HepG2 (cell line): ENCODE results near the gene CCDC148. TPM values are rescaled to one million over a fixed set of nuclear protein-coding genes. Genes with fewer than 3 reads are reported as not detected.

ENCODE experiments used
- ASH2L ChIP-seq: fragments of 300-600, 200-600 bp; sonication (generic); IDR thresholded peaks from 2 replicates; pipeline ENCODE4 v1.7.0; 2017; ENCODE audit warnings: low read depth, mild to moderate bottlenecking, moderate library complexity, mixed read lengths, low read length; ENCODE audit not compliant: insufficient read length
- CCDC6 ChIP-seq: sonication (generic); formaldehyde crosslinking; IDR thresholded peaks from 2 replicates; pipeline ENCODE4 v1.8.1; 2022; ENCODE audit warnings: mild to moderate bottlenecking, missing genetic modification reagents, moderate library complexity
- CENPT ChIP-seq: sonication (generic); formaldehyde crosslinking; IDR thresholded peaks from 2 replicates; pipeline ENCODE4 v1.8.0; 2022; ENCODE audit warnings: low read depth, mild to moderate bottlenecking, moderate library complexity, missing genetic modification reagents
- CREM ChIP-seq, 2 experiments: sonication (generic) in 1 of 2; formaldehyde crosslinking in 1 of 2; IDR thresholded peaks; 2 replicates each; pipeline versions ENCODE4 v1.4.0 to v1.6.1; 2016 to 2020; ENCODE audit warnings: antibody characterized with exemption in 1 of 2, mild to moderate bottlenecking in 1 of 2, missing genetic modification reagents in 1 of 2
- ELF1 ChIP-seq: sonication (generic); formaldehyde crosslinking; IDR thresholded peaks from 2 replicates; pipeline ENCODE4 v1.4.0; 2020; ENCODE audit warnings: missing genetic modification reagents
- GTF3A ChIP-seq: sonication (generic); formaldehyde crosslinking; conservative IDR thresholded peaks from 2 replicates; pipeline ENCODE4 v1.4.0; 2020; ENCODE audit warnings: mild to moderate bottlenecking, missing genetic modification reagents
- ISX ChIP-seq: sonication (generic); formaldehyde crosslinking; conservative IDR thresholded peaks from 2 replicates; pipeline ENCODE4 v1.5.0; 2020; ENCODE audit warnings: missing genetic modification reagents
- KDM5A ChIP-seq: fragments of 200-600 bp; sonication (generic); IDR thresholded peaks from 2 replicates; pipeline ENCODE4 v1.7.0; 2018; ENCODE audit warnings: antibody characterized with exemption, mild to moderate bottlenecking, low read length, borderline replicate concordance
- MAFF ChIP-seq: IDR thresholded peaks from 2 replicates; pipeline ENCODE4 v1.6.1; 2011; ENCODE audit warnings: low read depth, low read length, improper control_type of control experiment
- MBNL3 ChIP-seq: fragments of 250-450 bp; sonication (Bioruptor Pico); conservative IDR thresholded peaks from 2 replicates; pipeline ENCODE4 v1.8.0; 2022; ENCODE audit warnings: mild to moderate bottlenecking, inconsistent platforms
- MYC ChIP-seq: sonication (generic); formaldehyde crosslinking; IDR thresholded peaks from 2 replicates; pipeline ENCODE4 v1.9.0; 2021; ENCODE audit warnings: missing genetic modification reagents, borderline replicate concordance
- NRL ChIP-seq: sonication (generic); formaldehyde crosslinking; IDR thresholded peaks from 2 replicates; pipeline ENCODE4 v1.5.0; 2020; ENCODE audit warnings: missing genetic modification reagents, mild to moderate bottlenecking, moderate library complexity, borderline replicate concordance
- POLR2AphosphoS5 ChIP-seq: IDR thresholded peaks from 2 replicates; pipeline ENCODE4 v1.6.1; 2012; ENCODE audit warnings: low read depth, low read length
- POLR2G ChIP-seq: fragments of 200-400 bp; formaldehyde crosslinking; IDR thresholded peaks from 2 replicates; pipeline ENCODE4 v1.6.1; 2018; ENCODE audit warnings: mild to moderate bottlenecking, low read depth, low read length, moderate library complexity
- PRPF4 ChIP-seq: fragments of 200-400 bp; formaldehyde crosslinking; IDR thresholded peaks from 2 replicates; pipeline ENCODE4 v1.6.1; 2016; ENCODE audit warnings: low read length, low read depth; ENCODE audit not compliant: poor library complexity, severe bottlenecking
- ZBTB46 ChIP-seq: sonication (generic); formaldehyde crosslinking; IDR thresholded peaks from 2 replicates; pipeline ENCODE4 v1.4.0; 2020; ENCODE audit warnings: mild to moderate bottlenecking, missing genetic modification reagents, borderline replicate concordance
- ZFP36L2 ChIP-seq: sonication (generic); formaldehyde crosslinking; IDR thresholded peaks from 2 replicates; pipeline ENCODE4 v1.4.0; 2020; ENCODE audit warnings: missing genetic modification reagents
- ZNF292 ChIP-seq: sonication (generic); formaldehyde crosslinking; IDR thresholded peaks from 2 replicates; pipeline ENCODE4 v1.8.1; 2022; ENCODE audit warnings: mild to moderate bottlenecking, low read depth, missing genetic modification reagents, borderline replicate concordance
- ZNF343 ChIP-seq: sonication (generic); formaldehyde crosslinking; IDR thresholded peaks from 2 replicates; pipeline ENCODE4 v1.4.0; 2020; ENCODE audit warnings: mild to moderate bottlenecking, missing genetic modification reagents
- ZNF354B ChIP-seq: sonication (generic); formaldehyde crosslinking; IDR thresholded peaks from 2 replicates; pipeline ENCODE4 v1.8.0; 2022; ENCODE audit warnings: mild to moderate bottlenecking, missing genetic modification reagents
- ZNF441 ChIP-seq: sonication (generic); formaldehyde crosslinking; IDR thresholded peaks from 2 replicates; pipeline ENCODE4 v1.7.0; 2021; ENCODE audit warnings: missing genetic modification reagents, borderline replicate concordance
- ZNF552 ChIP-seq: sonication (generic); formaldehyde crosslinking; IDR thresholded peaks from 2 replicates; pipeline ENCODE4 v1.9.0; 2022; ENCODE audit warnings: missing genetic modification reagents, mild to moderate bottlenecking, borderline replicate concordance
- ZNF678 ChIP-seq: sonication (generic); formaldehyde crosslinking; IDR thresholded peaks from 2 replicates; pipeline ENCODE4 v1.4.0; 2020; ENCODE audit warnings: mild to moderate bottlenecking, missing genetic modification reagents
- ZSCAN9 ChIP-seq: IDR thresholded peaks from 2 replicates; pipeline ENCODE4 v1.6.1; 2016; ENCODE audit warnings: borderline replicate concordance
- polyA plus RNA-seq, 8 experiments: library from polyadenylated mRNA; depleted of rRNA in 3 of 8; stranded (reverse) in 7 of 8; unstranded in 1 of 8; fragments of >200 nt; fragmentation: Illumina TruSeq in 4 of 8; extraction: Trizol in 4 of 8; gene quantifications; 2 replicates each; pipeline versions ENCODE4 v1.2.1 to v1.2.3, GENCODE V29; 2011 to 2016; ENCODE audit warnings: low read depth in 4 of 8, missing spikeins in 1 of 8, mixed read lengths in 1 of 8; ENCODE audit not compliant: insufficient read depth in 1 of 8
- total RNA-seq, 5 experiments: library from RNA; depleted of rRNA; stranded (reverse); fragments of >200 nt; fragmentation: Illumina TruSeq; extraction: Trizol; gene quantifications; 2 replicates each; pipeline ENCODE4 v1.2.3, GENCODE V29; 2016; ENCODE audit warnings: low read depth in 1 of 5
- TF ChIP-seq, protein P1 (sequence below): sonication (generic); formaldehyde crosslinking; IDR thresholded peaks from 2 replicates; pipeline ENCODE4 v1.4.0; 2020; ENCODE audit warnings: missing genetic modification reagents
- TF ChIP-seq, protein P2 (sequence below): sonication (generic); formaldehyde crosslinking; IDR thresholded peaks from 2 replicates; pipeline ENCODE4 v1.8.1; 2023; ENCODE audit warnings: missing genetic modification reagents, inconsistent platforms, borderline replicate concordance

CCDC148 gene
- total and polyA plus RNA-seq, 2 of the 13 experiments (the other 11 are each of a cell fraction or from before 2014, with no cell fraction given): 0.30 to 0.49 TPM

GRCh38 chr2:158457826-158458616, 1.5 kb upstream of the CCDC148 start (continued):
- TF ChIP-seq CCDC6: peak; percentile 96
- peak; percentile 75; the same call in 1 of the 2 replicates for TF ChIP-seq CENPT (CRISPR knock-in tag)
- peak; percentile 79; the same call in 1 of the 2 replicates for TF ChIP-seq KDM5A
- TF ChIP-seq ZNF441 (CRISPR knock-in tag): peak; percentile 64
- TF ChIP-seq POLR2G: peak; percentile 86
- TF ChIP-seq, protein P1, sequence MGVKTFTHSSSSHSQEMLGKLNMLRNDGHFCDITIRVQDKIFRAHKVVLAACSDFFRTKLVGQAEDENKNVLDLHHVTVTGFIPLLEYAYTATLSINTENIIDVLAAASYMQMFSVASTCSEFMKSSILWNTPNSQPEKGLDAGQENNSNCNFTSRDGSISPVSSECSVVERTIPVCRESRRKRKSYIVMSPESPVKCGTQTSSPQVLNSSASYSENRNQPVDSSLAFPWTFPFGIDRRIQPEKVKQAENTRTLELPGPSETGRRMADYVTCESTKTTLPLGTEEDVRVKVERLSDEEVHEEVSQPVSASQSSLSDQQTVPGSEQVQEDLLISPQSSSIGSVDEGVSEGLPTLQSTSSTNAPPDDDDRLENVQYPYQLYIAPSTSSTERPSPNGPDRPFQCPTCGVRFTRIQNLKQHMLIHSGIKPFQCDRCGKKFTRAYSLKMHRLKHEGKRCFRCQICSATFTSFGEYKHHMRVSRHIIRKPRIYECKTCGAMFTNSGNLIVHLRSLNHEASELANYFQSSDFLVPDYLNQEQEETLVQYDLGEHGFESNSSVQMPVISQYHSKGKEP (CRISPR knock-in tag): 0 out of 2 replicates have a peak, but pooled peaks have one; percentile 72
- no peak for TF ChIP-seq ZNF354B (CRISPR knock-in tag)
- TF ChIP-seq ZSCAN9: peak; percentile 98
- TF ChIP-seq MYC (CRISPR knock-in tag): peak; percentile 95
- no peak; the same call in 1 of the 2 replicates for TF ChIP-seq MAFF
- peak; percentile 90 for TF ChIP-seq POLR2AphosphoS5
- 0 out of 2 replicates have a peak, but pooled peaks have one; percentile 63 for TF ChIP-seq ZFP36L2 (CRISPR knock-in tag)
- TF ChIP-seq PRPF4: no peak
- TF ChIP-seq, protein P2, sequence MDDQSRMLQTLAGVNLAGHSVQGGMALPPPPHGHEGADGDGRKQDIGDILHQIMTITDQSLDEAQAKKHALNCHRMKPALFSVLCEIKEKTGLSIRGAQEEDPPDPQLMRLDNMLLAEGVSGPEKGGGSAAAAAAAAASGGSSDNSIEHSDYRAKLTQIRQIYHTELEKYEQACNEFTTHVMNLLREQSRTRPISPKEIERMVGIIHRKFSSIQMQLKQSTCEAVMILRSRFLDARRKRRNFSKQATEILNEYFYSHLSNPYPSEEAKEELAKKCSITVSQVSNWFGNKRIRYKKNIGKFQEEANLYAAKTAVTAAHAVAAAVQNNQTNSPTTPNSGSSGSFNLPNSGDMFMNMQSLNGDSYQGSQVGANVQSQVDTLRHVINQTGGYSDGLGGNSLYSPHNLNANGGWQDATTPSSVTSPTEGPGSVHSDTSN (CRISPR knock-in tag): no peak
- TF ChIP-seq GTF3A (CRISPR knock-in tag): peak; percentile 99
- peak; percentile 97 for TF ChIP-seq ZNF678 (CRISPR knock-in tag)
- TF ChIP-seq ZNF343: peak; percentile 99
- TF ChIP-seq ISX (CRISPR knock-in tag): no peak; the same call in 1 of the 2 replicates
- TF ChIP-seq NRL: no peak; the same call in none of the 2 replicates
- TF ChIP-seq CREM (IDR thresholded peaks at IDR 0.05): peak; percentile 35; the same call in 1 of the 2 replicates
- TF ChIP-seq CREM (CRISPR knock-in tag; IDR thresholded peaks at IDR 0.05): no peak
- no peak for TF ChIP-seq MBNL3 (CRISPR knock-in tag)
- peak; percentile 93 for TF ChIP-seq ZNF552 (CRISPR knock-in tag)
- TF ChIP-seq ZNF292 (CRISPR knock-in tag): peak; percentile 100
- TF ChIP-seq ZBTB46 (CRISPR knock-in tag): peak; percentile 99
- TF ChIP-seq ASH2L: peak; percentile 94
- no peak; the same call in 1 of the 2 replicates for TF ChIP-seq ELF1 (CRISPR knock-in tag)
